Posterior vena cava (tissue), 2 donors: Measurements from ENCODE around the gene SLAMF8. TPM values are rescaled to one million over a fixed set of nuclear protein-coding genes. Genes with fewer than 3 reads are reported as not detected.

Experiments
- DNase-seq: peaks from one replicate; pipeline ENCODE4 v3.0.0-alpha.2; 2020; ENCODE audit warnings: low spot score
- intact Hi-C, 2 donors: fragments of 100-400 bp; cut with DNase I; formaldehyde crosslinking; loops; one replicate each; pipeline versions ENCODE4 v1.14.1 to v1.14.2; 2022 to 2023
- total RNA-seq, 2 donors: library from RNA; stranded (reverse); fragmentation: NEBNext Ultra II Directional; extraction: Animal tissue kit (Norgen Biotek cat#: 25700); gene quantifications; one replicate each; pipeline ENCODE4 v1.2.1, GENCODE V29; 2021
- donor health status: DM: yes; HTN: yes; CAD: no.
- donor health status: DM: yes; HTN: yes; CAD: no.

SLAMF8 gene
- total RNA-seq, 2 donors from 2014 or later = 4.8 to 10.5 TPM

DNA sequence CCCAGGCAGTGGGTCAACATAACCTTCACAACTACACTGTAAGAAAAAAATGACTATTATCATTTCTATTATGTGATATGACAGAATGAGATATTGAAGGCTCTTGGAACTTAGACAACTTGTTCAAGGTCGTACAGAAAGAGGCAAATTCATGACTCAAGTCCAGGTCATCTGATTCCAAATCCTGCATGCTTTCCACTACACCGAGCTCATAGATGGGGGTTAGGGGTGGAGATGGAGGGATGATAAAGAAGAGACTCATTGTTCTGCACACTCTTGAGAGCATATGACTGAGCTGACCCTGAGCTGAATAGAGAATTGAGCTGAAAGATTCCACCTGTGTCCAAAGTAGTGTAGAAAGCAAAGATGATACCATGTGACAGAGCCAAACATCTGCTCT is 21.7 kb upstream of the SLAMF8 start:
- intact Hi-C loops = loop anchor here in 1 of 2 donors (1.0 kb wide), 1 partner anchor 21 kb away; the partner anchor contains the start of gene SLAMF8

DNA sequence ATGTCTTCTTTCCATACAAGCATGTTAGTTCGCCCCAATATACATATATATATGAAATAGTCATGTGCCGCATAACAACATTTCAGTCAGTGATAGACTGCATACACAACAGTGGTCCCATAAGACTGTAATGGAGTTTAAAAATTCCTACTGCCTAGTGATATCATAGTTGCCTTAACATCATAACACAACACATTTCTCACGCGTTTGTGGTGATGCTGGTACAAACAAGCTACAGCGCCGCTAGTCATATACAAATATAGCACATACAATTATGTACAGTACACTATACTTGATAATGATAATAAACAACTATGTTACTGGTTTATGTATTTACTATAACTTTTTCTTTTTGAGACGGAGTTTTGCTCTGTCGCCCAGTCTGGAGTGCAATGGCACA is 10.7 kb upstream of the SLAMF8 start:
- DNase-seq = no peak
- intact Hi-C loops = no loop called here

More for the DNA sequence above, 21.7 kb upstream of the SLAMF8 start:
- DNase-seq = no peak

DNA sequence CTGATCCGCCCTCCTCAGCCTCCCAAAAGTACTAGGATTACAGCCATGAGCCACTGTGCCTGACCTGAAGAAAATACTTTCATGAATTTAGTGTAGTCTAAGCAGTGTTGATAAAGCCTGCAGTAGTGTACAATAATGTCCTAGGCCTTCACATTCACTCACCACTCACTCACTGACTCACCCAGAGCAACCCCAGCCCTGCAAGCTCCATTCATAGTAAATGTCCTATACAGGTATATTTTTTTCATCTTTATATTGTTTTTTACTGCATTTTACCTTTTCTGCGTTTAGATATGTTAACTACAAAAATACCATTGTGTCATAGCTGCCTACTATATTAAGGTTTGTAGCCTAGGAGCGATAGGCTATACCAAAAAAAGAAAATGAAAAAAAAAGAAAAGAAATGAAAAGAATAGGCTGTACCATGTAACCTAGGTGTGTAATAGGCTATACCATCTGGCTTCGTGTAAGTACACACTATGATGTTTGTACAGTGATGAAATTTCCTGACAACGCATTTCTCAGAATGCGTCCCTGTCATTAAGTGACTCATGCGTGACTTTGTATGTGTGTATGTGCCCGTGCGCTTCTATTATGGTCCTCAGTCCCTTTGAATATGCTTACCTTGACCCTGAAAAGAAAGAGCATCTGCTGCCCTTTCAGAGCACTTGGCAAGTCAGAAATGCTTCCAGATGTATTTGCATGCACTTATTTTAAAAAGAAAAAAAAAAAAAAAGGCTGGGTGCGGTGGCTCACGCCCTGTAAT is 9.2 kb upstream of the SLAMF8 start:
- intact Hi-C loops = no loop called here
- no peak for DNase-seq

DNA sequence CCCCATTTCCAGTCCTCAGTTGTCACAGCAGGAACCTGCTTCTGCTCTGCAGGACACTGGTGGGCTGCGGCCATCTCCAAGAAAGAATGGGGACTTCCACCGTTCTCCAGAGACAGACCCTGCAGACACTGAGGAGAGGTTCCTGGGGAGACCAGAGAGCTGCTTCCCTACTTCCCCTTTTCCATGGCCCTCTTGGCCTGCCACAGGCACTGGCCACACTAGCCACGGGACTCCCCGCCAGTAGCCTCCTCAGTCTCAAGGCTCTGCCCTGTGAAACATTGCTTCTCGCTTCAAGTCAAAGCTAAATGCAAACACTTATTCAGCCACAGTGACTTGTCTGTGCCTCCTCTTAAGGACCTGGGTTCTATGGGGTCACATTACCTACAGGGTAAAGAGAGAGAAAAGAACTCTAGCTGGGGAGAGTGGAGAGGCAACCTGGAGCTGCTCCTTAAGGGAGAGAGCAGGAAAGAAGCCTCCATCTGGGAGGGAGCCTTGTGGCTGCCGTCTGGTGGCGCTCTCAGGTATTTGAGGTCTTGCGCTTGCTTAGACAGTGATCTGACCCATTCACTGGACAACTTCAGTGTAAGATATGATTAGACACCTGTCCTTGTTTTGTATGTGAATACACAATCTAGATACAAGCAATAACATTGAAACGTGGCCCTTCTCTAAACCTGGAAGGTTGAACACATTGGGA is 5.4 kb upstream of the SLAMF8 start:
- intact Hi-C loops = no loop called here
- no peak for DNase-seq

DNA sequence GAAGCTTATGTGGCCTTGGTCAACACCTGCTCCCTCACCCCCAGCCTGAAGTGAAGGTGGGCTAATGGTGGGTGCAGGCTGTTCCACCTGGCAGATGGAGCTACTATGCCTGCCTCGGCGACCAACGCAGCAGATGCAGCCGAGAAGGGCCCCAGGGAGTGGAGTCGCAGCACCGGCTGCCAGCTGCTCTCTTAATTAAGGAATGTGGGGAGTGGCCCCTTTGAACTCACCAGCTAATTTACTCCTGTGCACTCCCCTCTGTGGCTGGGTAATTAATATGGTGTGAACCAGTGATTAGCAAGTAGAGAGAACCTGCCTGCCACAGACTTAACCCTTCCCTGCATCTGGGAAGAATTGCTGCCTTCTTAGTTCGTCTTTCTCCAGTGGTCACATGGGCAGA is 3.3 kb upstream of the SLAMF8 start:
- intact Hi-C loops = no loop called here

DNA sequence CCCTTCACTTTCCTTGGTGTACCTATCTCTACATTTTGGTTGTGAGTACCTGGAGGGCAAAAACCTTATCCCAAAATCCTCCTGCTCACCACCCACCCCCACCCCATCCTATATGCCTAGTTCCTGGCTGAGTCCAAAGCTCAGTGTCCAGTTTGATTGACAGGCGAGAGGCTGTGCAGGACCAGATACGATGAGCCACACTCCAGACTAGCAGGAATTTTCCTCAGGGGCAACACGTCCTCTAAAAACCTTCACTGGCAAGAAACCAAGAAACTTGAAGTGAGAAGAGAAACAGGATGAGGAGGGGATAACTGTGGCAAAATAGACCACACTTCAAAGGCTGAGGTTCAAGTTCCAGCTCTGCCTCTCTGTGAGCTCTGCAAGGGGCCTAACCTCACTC is 1.1 kb upstream of the SLAMF8 start:
- no peak for DNase-seq
- intact Hi-C loops = no loop called here

More for the DNA sequence above, 3.3 kb upstream of the SLAMF8 start:
- DNase-seq = no peak

DNA sequence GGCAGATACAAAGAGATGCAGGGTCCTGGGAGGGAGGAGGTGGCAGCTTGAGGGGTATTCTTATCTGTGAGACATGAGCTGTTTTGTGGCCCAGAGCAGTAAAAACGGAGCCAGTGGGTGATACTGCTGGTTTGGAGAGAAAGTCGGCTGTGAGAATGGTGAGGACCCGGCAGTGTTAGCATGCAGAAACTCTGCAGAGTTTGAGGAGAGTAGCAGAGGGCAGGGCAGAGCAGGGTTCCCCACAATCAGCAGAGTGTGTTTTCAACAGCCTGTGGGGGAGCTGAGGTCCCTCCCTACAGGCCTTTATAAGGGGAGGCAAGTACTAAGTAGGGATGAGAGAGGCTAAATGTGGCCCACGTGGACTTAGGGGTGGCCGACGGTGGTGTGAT is 423 bp downstream of the SLAMF8 start:
- DNase-seq = no peak
- intact Hi-C loops = no loop called here

DNA sequence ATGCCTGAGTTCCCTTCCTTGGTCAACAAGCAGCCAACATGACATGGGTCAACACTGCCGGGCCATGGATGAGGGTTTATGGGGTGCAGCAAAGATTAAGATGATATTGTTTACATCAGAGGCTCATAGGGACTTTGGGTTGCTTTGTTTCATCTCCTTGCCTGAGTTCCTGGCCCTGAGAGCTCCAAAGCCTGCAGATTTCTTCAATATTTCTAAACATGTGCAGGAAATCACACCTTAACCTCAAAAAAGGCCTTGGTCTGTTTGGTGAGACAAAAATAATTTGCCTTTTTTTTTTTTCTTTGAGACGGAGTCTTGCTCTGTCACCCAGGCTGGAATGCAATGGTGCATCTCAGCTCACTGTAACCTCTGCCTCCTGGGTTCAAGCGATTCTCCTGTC is 876 bp downstream of the SLAMF8 start:
- DNase-seq = no peak
- intact Hi-C loops = no loop called here

DNA sequence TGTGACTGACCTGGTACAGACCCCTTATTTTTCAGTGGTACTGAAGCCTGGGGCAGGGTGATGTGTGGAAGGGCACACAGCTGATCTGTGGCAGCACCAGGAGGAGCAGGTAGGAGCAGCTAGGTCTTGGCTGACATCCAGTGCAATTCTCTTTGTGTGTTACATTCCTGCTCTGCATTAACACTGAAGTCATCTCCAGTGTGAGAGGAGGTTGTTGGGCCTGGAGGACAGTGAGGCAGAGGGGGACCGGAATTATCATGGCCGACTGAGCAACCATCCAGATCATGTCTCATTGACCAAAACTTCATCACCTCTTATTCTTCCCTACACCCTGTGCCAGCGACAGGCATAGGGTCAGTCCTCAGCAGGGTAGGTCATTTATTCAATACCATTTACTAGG is 1.5 kb downstream of the SLAMF8 start:
- intact Hi-C loops = no loop called here
- DNase-seq = no peak

DNA sequence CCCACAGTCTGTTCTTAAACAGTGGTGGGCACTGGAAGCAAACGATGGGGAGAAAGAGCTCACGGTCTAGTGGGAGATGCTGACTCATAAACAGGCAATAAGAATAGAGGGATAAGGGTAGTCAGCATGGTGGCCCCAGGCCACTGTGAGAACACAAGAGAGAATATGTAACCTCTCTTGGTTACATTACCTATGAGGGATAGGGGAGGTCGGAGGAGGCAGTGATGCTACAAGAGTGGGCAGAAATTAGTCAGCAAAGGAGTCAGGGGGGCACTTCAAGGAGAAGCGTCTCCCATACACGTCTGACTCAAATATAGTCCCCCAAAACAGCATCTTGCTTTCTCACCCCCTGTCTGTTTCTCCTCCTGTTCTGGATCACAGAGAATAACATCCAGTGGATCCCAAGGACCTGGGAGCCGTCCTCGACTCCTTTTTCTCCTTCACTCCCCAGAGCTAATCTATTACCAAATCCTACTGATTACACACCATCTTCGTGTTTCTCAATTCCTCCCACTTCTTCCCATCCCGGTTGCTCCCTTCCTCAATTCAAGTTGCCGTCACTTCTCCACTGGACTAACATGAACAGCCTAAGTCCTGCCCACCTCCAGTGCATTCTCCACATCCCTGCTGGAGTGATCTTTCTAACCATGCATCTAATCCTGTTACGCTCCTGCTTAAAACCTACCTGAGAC is 2.1 kb downstream of the SLAMF8 start:
- intact Hi-C loops = no loop called here
- DNase-seq = no peak

DNA sequence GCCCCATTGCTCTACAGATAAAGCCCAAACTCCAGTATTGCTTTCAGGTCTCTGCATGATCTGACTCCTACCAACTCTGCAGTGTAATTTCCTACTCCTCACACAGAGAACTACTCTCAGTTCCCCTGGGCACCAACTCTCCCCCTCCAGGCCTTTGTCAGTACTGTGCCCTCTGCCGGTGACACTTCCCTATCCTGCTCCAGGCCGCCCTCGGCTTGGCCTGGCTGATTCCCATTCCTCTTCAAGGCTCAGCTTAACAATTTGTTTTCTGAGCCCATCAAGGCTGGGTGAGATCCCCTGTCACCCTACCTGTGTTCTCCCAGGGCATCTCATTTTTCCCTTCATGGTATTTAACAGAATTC is 2.6 kb downstream of the SLAMF8 start:
- intact Hi-C loops = no loop called here
- no peak for DNase-seq

DNA sequence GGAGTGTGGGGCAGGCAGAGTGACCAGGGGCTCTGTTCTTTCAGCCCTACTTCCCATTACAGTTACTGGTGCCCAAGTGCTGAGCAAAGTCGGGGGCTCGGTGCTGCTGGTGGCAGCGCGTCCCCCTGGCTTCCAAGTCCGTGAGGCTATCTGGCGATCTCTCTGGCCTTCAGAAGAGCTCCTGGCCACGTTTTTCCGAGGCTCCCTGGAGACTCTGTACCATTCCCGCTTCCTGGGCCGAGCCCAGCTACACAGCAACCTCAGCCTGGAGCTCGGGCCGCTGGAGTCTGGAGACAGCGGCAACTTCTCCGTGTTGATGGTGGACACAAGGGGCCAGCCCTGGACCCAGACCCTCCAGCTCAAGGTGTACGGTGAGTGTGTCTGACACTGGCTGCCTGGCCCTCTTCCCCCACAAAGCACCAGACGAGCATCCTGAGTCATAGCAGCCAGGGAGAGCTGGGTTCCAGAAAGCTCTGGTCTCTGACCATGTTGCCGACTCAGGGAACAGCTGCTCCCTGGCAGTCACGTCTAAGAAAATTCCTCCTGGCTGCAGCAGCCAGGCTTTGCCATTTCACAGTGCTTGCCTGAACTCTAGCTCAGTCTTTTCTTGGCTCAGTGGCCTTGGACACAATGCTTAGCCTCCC is 3.3 kb downstream of the SLAMF8 start:
- no peak for DNase-seq
- intact Hi-C loops = no loop called here

DNA sequence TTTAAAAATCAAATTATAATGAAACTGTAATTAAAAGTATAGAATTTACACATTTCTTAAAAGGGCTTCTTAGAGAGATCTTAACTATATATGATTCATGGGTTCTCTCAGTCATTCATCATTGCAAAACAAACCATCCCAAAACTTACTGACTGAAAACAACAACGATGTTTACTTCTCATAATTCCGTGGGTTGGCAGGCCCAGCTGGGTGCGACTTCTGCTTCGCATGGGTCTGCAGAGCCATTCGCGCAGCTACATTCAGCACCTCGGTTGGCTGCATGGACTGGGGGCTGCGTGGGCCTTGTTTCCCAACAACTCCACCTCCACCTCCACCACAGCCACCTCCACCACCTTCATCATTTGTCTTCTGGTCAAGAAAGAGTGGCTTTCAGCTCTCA is 4.0 kb downstream of the SLAMF8 start:
- intact Hi-C loops = no loop called here
- DNase-seq = no peak

DNA sequence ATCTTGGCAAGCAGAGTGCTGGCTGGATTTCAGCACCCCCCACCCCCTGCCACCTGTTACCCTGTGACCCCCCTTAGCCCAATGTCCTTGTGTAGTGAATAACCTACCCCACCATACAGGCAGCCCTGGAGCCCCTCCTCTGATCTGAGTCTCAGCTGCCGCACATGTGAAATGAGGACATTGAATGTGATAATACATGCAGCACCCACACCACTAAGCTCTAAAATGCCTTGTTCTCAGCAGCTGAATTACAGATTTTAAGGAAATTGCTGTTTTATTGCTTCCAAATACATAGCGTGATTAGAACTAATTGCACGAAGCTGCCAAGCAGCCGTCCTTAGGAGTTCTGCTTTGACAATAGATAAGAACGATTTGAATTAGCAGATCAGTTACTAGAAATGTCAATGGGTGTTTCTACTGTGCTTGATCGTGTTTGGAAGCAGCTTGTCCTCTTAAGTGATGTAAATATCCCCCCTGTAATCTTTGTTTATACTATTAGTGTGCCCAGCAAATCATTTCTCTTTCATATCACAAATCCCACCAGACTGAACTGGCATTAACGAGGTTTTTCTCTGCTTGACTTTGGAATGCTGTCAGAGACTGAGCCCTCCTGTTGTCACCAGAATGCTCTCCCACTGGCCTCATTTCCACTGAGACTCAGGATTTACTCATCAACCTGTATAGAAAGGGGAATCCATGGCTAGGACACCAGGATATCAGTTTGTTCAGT is 4.9 kb downstream of the SLAMF8 start:
- no peak for DNase-seq
- intact Hi-C loops = no loop called here

DNA sequence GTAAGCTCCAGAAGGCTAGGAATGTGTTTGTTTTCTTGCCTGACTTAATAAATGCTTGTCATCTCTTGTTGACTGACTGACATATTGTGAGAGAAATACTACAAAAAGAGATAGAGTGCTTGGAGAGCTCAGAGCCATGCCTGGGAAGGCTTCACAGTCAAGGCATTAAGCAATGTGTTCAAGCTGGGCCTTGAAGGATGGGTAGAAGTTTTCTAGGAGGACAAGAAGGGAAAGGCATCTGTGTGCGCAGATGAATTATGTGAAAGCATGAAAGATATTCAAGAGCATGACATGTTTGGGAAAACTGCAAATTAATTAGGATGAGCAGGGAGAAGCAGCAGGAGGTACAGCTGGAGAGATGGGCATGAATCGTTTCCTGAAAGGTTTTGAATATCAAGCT is 5.6 kb downstream of the SLAMF8 start:
- intact Hi-C loops = no loop called here
- DNase-seq = no peak

DNA sequence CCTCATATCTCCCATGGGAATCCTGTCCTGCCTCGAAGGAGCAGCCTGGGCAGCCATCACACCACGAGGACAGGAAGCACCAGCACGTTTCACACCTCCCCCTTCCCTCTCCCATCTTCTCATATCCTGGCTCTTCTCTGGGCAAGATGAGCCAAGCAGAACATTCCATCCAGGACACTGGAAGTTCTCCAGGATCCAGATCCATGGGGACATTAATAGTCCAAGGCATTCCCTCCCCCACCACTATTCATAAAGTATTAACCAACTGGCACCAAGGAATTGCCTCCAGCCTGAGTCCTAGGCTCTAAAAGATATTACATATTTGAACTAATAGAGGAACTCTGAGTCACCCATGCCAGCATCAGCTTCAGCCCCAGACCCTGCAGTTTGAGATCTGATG is 8.7 kb downstream of the SLAMF8 start:
- DNase-seq = no peak
- intact Hi-C loops = no loop called here

DNA sequence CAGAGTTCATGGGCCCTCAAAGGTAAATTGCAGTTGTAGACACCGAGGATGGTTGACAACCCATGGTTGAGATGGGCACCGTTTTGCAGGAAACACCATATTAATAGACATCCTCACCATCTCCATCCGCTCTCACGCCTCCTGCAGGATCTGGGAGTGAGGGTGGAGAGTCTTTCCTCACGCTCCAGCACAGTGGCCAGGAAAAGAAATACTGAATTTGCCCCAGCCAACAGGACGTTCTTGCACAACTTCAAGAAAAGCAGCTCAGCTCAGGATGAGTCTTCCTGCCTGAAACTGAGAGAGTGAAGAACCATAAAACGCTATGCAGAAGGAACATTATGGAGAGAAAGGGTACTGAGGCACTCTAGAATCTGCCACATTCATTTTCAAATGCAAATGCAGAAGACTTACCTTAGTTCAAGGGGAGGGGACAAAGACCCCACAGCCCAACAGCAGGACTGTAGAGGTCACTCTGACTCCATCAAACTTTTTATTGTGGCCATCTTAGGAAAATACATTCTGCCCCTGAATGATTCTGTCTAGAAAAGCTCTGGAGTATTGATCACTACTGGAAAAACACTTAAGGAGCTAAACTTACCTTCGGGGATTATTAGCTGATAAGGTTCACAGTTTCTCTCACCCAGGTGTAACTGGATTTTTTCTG is 9.3 kb downstream of the SLAMF8 start:
- intact Hi-C loops = no loop called here
- no peak for DNase-seq

DNA sequence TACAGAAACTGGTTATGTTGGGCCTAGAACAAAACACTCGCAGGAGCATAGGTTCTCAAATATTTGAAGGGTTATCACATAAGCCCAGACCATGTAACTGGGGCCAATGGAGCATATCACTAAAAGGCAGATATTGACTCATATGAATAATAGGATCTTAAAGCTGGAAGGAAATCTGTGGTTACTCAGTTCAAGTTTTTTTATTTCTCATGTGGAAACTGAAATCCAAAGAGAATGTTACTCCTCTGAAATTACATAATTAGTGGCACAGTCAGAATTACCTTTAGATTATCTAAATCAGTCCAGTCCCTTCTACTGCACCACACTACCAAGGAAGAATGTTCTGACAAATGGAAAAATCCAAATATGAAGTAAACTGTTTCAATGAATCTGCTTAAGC is 12.0 kb downstream of the SLAMF8 start:
- intact Hi-C loops = no loop called here
- no peak for DNase-seq
